ENCODE data around the gene SMAD4.

DNA sequence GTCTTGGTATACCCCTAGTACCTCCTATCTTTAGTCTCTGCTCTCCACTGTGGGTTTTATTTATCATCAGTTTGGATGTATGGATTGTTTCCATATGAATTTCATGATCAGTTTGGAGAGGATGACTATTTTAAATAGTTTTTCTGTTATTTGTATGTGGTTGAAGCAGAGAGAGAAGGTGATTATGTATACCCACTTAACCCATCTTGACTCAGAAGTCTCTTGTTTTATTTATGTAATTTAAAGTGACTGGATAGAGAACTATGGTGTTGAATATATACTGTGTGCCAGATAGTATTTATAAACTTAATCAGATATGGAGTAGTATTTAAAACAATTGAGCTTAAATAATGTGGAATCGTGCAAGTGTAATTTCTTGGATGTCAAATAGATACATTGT, 39.9 kb downstream of the SMAD4 start:
- TF ChIP-seq, protein P1, sequence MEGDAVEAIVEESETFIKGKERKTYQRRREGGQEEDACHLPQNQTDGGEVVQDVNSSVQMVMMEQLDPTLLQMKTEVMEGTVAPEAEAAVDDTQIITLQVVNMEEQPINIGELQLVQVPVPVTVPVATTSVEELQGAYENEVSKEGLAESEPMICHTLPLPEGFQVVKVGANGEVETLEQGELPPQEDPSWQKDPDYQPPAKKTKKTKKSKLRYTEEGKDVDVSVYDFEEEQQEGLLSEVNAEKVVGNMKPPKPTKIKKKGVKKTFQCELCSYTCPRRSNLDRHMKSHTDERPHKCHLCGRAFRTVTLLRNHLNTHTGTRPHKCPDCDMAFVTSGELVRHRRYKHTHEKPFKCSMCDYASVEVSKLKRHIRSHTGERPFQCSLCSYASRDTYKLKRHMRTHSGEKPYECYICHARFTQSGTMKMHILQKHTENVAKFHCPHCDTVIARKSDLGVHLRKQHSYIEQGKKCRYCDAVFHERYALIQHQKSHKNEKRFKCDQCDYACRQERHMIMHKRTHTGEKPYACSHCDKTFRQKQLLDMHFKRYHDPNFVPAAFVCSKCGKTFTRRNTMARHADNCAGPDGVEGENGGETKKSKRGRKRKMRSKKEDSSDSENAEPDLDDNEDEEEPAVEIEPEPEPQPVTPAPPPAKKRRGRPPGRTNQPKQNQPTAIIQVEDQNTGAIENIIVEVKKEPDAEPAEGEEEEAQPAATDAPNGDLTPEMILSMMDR (conservative IDR thresholded peaks at IDR 0.05) = no peak
- no peak for TF ChIP-seq EZH2 (IDR thresholded peaks at IDR 0.05; ENCODE audit: low read depth)
